Ectodermal cell (in vitro differentiated cells): Measurements from ENCODE around the gene SMCO3. TPM values are rescaled to one million over a fixed set of nuclear protein-coding genes. Genes with fewer than 3 reads are reported as not detected.

Experiments
- H3K27ac ChIP-seq: 2 replicates; pipeline ENCODE4 v1.7.0; 2013; ENCODE audit warnings: mild to moderate bottlenecking, low read depth, low read length; ENCODE audit not compliant: insufficient read depth, poor library complexity, severe bottlenecking
- H3K27me3 ChIP-seq: 2 replicates; pipeline ENCODE4 v1.7.0; 2013; ENCODE audit warnings: mild to moderate bottlenecking, low read length; ENCODE audit not compliant: insufficient read depth, control insufficient read depth, poor library complexity, severe bottlenecking
- H3K36me3 ChIP-seq: one replicate; pipeline ENCODE4 v1.7.0; 2013; ENCODE audit warnings: low read length; ENCODE audit not compliant: control insufficient read depth, insufficient read depth
- H3K4me1 ChIP-seq: one replicate; pipeline ENCODE4 v1.7.0; 2013; ENCODE audit warnings: low read length; ENCODE audit not compliant: control insufficient read depth, insufficient read depth
- H3K4me3 ChIP-seq: 2 replicates; pipeline ENCODE4 v1.7.0; 2013; ENCODE audit warnings: low read depth, low read length, control low read depth; ENCODE audit not compliant: insufficient read depth
- H3K9me3 ChIP-seq: 2 replicates; pipeline ENCODE4 v1.7.0; 2013; ENCODE audit warnings: mild to moderate bottlenecking, low read length, moderate library complexity; ENCODE audit not compliant: control insufficient read depth
- WGBS, 2 experiments: methylation state at CpG; one replicate each; pipeline ENCODE4 v1.1.7; 2013; ENCODE audit warnings: missing lambda C conversion rate in 2 of 2; 5-methylcytosine and 5-hydroxymethylcytosine counted together
- polyA plus RNA-seq, 4 experiments: library from polyadenylated mRNA; stranded (reverse); fragments of 50-300 nt; gene quantifications; one replicate each; pipeline ENCODE4 v1.2.3, GENCODE V29; 2013

The SMCO3 gene
- not detected for polyA plus RNA-seq (2013, experiment 1 of 4)
- polyA plus RNA-seq (2013, experiment 2 of 4): not detected
- not detected for polyA plus RNA-seq (2013, experiment 3 of 4)
- not detected for polyA plus RNA-seq (2013, experiment 4 of 4)

DNA sequence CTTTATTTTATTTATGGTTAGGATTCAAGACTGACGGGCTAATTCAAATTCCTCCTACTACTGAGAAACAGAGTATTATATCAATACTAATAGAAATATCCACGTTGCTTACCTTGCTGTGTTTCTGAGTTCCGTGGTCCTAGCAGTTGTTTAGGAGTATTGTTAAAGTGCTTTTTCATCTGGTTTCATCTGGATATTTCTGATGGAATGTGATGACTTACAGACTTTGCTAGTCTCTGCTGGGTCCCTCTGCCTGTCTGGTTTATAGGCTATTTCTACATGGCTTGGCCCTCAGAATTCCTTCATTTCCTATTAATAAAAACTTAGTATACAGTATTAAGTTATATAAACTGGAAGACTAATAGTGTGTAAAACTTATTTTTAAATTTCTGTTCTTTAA, at the start of gene SMCO3:
Gene SMCO3, minus strand, starts transcription at position 169 of the 400 bp plus-strand sequence. CDS start 7,502 bp downstream, outside the sequence.
- Histone ChIP-seq H3K36me3 (no peaks in the 10 kb centered on the region), H3K27ac (no peak within 1 kb of the TSS), H3K9me3 (no peaks in the 10 kb centered on the region), H3K27me3 (no peaks in the 10 kb centered on the region), H3K4me3 (no peak within 1 kb of the TSS), H3K4me1 (no peaks in the 10 kb centered on the region)
- WGBS, 2 experiments: 92 to 100% methylated on average over 2 of the region's 3 CpGs

DNA sequence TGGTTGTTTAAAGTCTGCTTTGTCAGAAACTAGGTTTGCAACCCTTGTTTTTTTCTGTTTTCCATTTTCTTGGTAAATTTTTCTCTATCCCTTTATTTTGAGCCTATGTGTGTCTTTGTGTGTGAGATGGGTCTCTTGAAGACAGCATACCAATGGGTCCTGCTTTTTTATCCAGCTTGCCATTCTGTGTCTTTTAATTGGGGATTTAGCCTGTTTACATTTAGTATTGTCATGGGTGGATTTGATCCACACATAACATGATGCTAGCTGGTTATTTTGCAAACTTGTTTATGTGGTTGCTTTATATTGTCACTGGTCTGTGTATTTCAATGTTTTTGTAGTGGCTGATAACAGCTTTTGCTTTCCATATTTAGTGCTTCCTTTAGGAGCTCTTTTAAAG, 46.5 kb upstream of the SMCO3 start:
- H3K27me3 ChIP-seq: no peaks in the 10 kb centered on the region
- H3K27ac ChIP-seq: no peak overlapping the region
- H3K9me3 ChIP-seq: no peaks in the 10 kb centered on the region
- H3K36me3 ChIP-seq: no peaks in the 10 kb centered on the region
- H3K4me3 ChIP-seq: no peak overlapping the region
- no peaks in the 10 kb centered on the region for H3K4me1 ChIP-seq

DNA sequence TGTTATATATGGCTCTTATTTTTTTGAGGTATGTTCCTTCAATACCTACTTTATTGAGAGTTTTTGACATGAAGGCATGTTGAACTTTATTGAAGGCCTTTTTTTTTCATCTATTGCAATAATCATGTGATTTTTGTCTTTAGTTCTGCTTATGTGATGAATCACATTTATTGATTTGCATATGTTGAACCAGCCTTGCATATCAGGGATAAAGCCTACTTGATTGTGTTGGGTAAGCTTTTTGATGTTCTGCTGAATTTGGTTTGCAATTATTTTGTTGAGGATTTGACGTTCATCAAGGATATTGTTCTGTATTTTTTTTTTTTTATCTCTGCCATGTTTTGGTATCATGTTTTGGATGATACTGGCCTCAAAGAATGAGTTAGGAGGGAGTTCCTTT, 44.5 kb upstream of the SMCO3 start:
- Histone ChIP-seq H3K4me1 (no peaks in the 10 kb centered on the region), H3K36me3 (no peaks in the 10 kb centered on the region), H3K27me3 (no peaks in the 10 kb centered on the region), H3K9me3 (no peaks in the 10 kb centered on the region), H3K4me3 (no peak overlapping the region), H3K27ac (no peak overlapping the region)
- 85 to 93% methylated on average over 1 of the region's 1 CpG for WGBS, 2 experiments

DNA sequence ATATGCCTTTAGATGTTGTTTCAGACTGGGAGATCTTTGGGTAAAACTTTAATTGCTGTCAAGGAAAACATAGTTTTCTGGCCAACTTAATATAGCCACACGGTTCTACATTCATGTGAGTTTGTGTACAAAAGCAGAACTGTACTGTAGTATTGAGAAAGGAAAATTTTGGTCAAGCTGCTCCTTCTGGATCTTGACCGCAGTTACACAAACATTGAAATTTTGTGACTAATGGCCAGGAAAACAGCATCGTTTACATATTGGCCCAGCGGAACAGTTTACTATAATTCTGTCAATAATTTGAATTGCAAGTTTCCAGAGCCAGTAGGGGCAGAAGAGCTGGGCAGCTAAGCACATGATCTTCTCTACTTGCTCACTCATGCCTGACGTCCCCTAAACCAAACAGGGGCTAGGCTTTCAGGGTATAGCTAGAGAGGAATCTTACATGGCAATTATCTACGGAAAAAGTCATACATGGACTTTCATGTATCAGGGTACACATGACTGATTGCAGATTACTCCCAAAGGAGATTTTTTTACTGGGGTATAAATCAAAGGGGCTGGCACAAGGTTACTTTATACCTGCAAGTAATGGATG, 40.7 kb upstream of the SMCO3 start:
- H3K9me3 ChIP-seq: no peaks in the 10 kb centered on the region
- H3K4me1 ChIP-seq: no peaks in the 10 kb centered on the region
- WGBS, 2 experiments: 87 to 91% methylated on average over 6 of the region's 6 CpGs
- no peak overlapping the region for H3K27ac ChIP-seq
- H3K4me3 ChIP-seq: no peak overlapping the region
- no peaks in the 10 kb centered on the region for H3K27me3 ChIP-seq
- no peaks in the 10 kb centered on the region for H3K36me3 ChIP-seq

DNA sequence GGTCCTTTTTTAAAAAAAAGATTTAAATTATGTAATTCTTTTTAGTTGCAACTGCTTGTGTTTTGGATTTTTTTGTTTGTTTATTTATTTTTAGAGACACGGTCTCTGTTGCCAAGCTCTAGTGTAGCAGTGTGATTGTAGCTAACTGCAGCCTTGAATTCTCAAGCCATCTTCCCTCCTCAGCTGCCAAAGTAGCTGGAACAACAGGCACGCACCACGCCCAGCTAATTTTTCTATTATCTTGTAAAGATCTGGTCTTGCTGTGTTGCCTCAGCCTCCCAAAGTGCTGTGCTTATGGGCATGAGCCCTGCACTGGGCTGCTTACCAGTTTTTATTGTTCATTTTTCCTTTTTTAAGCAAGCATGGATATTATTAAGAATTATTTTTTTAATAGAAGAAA, 40.0 kb upstream of the SMCO3 start:
- no peaks in the 10 kb centered on the region for H3K9me3 ChIP-seq
- 66 to 71% methylated on average over 3 of the region's 3 CpGs for WGBS, 2 experiments
- no peak overlapping the region for H3K4me3 ChIP-seq
- no peaks in the 10 kb centered on the region for H3K4me1 ChIP-seq
- H3K27me3 ChIP-seq: no peaks in the 10 kb centered on the region
- H3K36me3 ChIP-seq: no peaks in the 10 kb centered on the region
- no peak overlapping the region for H3K27ac ChIP-seq

DNA sequence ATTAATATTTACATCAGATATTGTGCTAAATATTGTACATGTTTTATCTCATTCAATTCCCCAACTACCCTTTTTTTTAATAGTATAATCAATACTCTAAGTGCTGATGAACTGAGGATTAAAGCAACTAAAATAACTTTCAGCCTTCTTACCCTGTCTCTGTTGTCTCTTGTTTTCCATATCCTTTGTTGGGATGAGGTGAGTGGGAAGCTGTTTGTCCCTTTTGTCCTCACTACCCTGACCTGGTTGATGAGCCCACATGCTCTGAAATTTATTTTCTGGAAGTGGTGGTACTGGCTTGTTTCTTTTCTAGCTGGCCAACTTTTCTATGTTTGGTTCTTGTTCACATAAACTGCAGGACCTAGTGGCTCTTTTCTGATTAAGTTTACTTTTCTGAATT, 38.9 kb upstream of the SMCO3 start:
- no peak overlapping the region for H3K27ac ChIP-seq
- no peak overlapping the region for H3K4me3 ChIP-seq
- no peaks in the 10 kb centered on the region for H3K27me3 ChIP-seq
- no peaks in the 10 kb centered on the region for H3K9me3 ChIP-seq
- no peaks in the 10 kb centered on the region for H3K4me1 ChIP-seq
- H3K36me3 ChIP-seq: no peaks in the 10 kb centered on the region

DNA sequence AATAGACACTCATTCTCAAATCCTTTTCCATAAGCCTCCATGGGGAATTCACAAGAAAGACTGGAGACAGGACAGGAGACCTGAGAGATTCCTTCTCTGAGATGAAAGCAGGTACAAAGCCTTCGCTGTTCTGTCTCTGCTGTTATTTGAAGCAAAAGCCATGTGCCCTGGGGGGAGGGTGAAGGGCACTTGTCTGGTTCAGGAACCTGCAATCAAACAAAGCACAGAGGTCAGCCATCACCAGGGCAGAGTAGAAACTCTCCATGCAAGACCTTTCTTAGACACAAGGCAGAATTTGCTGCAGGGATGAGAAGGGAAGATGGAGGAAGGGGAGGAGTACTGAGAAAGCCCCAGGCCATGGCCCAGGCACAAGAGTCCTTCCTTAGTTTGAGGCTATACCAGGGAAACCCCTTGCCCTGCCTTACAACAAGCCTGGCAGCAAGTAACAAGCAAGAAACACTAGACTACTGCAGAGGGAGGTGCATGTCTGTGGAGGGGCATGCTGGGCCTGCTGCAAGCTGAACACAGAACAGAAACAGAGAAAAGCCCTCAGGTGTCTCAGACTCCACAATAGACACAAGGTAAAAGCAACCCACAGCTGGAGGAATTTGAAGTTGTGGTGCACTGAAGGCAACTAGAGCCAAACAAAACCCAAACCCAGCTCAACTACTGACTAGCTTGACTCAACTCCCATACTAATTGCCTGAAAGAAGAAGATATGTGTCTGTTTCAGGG, 37.1 kb upstream of the SMCO3 start:
- H3K4me3 ChIP-seq: no peak overlapping the region
- H3K4me1 ChIP-seq: no peaks in the 10 kb centered on the region
- H3K27ac ChIP-seq: no peak overlapping the region
- H3K27me3 ChIP-seq: no peaks in the 10 kb centered on the region
- H3K36me3 ChIP-seq: no peaks in the 10 kb centered on the region
- 85 to 91% methylated on average over 1 of the region's 1 CpG for WGBS, 2 experiments
- H3K9me3 ChIP-seq: no peaks in the 10 kb centered on the region

DNA sequence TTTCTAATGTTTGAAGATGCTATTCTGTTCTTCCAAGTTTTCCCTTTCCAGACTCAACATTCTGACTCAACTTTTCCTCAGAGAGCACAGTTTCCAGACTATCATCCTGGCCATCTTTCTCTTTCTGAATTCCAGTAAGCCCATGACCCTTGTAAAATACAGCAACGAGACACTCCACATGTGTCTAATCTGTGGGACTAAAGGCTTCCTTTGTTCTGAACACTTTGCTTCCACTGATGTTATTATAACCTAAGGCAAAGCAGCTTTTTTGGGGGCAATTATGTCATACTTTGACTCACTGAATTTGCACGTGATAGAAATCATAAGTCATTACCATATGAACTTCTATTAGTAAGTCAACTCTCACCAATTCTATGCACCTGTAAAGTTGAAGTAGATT, 35.7 kb upstream of the SMCO3 start:
- Histone ChIP-seq H3K4me1 (no peaks in the 10 kb centered on the region), H3K9me3 (no peaks in the 10 kb centered on the region), H3K36me3 (no peaks in the 10 kb centered on the region), H3K4me3 (no peak overlapping the region), H3K27me3 (no peaks in the 10 kb centered on the region), H3K27ac (no peak overlapping the region)
- WGBS, 2 experiments: 86 to 92% methylated on average over 2 of the region's 2 CpGs

DNA sequence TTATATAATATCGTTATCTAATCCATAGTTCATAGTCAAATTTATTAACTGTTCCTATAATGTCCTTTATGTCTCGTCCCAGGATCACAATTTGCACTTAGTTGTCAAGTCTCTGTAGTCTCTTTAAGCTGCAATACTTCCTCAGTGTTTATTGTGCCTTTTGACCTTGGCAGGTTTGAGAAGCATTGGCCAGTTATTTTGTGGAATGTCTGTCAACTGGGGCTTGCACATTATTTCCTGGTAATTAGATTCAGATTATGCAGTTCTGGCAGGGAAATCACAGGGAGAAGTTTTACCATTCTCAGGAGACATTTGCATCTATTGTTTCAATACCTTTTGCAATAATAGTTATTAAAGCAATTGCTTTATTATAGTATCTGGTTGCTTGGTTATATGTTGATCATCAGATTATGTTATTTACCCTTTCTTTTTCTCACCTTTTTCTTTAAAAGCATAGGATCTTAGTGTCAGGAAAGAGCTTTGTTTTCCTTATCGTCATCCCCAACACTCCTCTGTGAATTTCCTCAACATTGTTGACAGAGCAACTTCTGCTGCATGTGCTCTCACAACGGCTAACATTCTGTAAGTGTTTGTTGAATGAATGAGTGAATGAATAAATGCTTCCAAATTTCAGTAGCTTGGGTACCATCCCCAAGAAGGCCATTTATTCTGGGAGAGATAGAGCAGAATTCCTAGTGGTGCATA, 33.0 kb upstream of the SMCO3 start:
- Histone ChIP-seq H3K4me3 (no peak overlapping the region), H3K4me1 (no peaks in the 10 kb centered on the region)

DNA sequence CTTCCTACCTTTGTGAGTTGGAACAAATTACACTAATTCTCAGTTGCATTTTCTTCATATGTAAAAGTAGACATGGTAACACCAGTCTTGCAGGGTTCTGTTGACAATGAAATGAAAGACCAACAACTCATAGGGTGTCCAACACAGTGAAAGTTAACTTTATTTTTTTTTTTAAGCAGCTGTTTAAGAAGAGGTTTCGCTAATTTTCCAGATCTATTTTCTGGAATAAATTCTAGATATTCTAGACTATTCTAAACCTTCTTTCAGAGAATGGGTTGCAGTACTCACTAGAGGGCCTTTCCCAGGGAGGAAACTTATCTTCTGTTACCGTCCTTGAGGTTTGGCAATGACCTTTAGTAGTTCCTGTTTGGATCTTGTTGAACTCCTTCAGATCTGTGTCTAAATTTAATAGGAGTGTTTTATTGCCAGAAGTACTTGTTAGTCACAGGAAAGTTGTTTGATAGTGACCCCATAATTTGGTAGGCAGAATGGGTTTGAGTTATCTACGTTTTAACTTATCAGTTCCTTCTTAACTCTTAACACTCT, 32.1 kb upstream of the SMCO3 start:
- H3K9me3 ChIP-seq: no peaks in the 10 kb centered on the region
- H3K4me3 ChIP-seq: no peak overlapping the region
- H3K4me1 ChIP-seq: no peaks in the 10 kb centered on the region
- H3K36me3 ChIP-seq: no peaks in the 10 kb centered on the region
- H3K27me3 ChIP-seq: no peaks in the 10 kb centered on the region
- 88 to 97% methylated on average over 2 to 3 of the region's 3 CpGs for WGBS, 2 experiments
- H3K27ac ChIP-seq: no peak overlapping the region

More for the DNA sequence above, 33.0 kb upstream of the SMCO3 start:
- H3K27me3 ChIP-seq: no peaks in the 10 kb centered on the region
- 95 to 97% methylated on average over 4 of the region's 4 CpGs for WGBS, 2 experiments
- no peak overlapping the region for H3K27ac ChIP-seq
- no peaks in the 10 kb centered on the region for H3K9me3 ChIP-seq
- no peaks in the 10 kb centered on the region for H3K36me3 ChIP-seq
